Measurements from ENCODE around the gene SLC39A2.
A peak's percentile ranks its signal among the peaks of the same experiment; 100 is the strongest.
"Not testable (repeated sequence)": the region's sequence is repeated elsewhere in the genome, so short reads cannot be mapped to it uniquely, and the experiment has no call there.

The SLC39A2 gene

DNA sequence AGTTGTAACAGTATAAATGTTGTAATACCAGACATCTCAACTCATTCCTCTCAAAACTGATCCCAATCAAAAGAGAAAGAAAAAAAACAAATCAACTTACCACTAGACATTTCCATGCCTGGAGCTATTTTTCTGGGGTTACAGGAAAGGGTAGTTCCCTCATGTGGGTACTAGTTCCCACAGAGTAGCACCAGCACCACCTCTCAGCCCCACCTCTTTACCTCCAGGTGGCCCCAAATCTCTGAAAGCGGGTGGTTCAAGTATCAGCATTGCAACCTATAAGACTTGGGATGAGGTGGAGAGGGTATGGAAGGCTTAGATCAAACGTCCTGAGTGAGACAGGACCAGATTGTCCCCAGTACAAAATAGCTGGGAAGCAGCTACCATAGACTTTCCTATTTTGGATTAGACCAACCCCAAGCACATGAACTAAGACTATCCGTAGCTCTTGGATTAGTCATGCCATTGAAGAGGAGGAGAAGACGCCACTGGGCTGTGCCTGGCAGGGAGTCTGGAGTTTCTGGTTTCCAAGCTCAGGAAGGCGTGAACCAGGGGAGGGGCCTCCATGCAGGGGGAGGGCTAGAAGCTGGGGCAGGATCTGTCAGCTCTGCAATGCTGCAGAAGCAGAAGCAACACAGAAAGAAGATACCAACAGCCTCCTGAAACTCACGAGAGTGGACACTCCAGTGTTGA lies at the start of gene SLC39A2:
TSS of gene SLC39A2 (plus strand) at position 620 of the 693 bp plus-strand sequence. CDS start 154 bp downstream, outside the sequence.
- peak; percentile 74 for DNase-seq (ENCODE audit: low read depth)

DNA sequence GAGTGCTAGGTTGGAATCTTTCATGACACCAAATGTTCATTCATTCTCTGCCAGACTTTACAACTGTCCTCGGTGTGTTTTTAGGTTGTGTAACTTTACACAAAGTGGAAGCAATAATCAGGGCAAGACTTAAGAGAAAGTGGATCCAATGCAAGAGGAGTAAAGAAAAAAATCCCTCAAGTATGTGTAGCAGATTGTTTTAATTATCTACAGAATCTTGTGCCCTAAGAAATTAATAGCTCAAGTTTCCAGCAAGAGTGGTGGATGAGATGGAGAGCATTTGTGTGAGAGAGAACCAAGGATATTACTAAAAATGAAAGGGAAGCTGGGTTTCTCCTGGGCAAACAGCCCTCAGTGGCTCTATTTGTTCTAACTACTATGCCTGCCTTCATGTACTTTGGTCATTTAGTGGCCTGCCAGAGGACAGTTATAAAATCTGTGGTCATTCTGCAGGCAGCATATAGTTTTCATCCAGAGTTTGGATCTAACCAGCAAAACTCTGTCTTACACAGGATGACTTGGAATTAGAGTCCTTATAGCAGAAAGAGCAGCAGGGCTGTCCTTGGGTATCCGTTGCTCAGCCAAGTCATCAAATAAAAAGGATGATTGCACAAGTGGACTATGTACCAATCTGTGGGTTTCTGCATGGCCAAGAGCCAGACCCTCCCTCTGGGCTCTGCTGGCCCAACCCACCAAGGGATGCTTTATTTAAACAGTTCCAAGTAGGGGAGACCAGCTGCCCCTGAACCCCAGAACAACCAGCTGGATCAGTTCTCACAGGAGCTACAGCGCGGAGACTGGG lies 44.2 kb upstream of the SLC39A2 start, which contains the start of gene RNASE2:
TSS of gene RNASE2 (plus strand) at position 752 of the 802 bp plus-strand sequence. CDS start 285 bp downstream, outside the sequence.
- peak; percentile 69 for DNase-seq (ENCODE audit: low read depth)

GRCh38 chr14:20955538-20955873 lies 43.6 kb upstream of the SLC39A2 start:
- DNase-seq (ENCODE audit: low read depth), result not testable (repeated sequence)

GRCh38 chr14:20956376-20956976 lies 42.6 kb upstream of the SLC39A2 start:
- no peak for DNase-seq (ENCODE audit: low read depth)

DNA sequence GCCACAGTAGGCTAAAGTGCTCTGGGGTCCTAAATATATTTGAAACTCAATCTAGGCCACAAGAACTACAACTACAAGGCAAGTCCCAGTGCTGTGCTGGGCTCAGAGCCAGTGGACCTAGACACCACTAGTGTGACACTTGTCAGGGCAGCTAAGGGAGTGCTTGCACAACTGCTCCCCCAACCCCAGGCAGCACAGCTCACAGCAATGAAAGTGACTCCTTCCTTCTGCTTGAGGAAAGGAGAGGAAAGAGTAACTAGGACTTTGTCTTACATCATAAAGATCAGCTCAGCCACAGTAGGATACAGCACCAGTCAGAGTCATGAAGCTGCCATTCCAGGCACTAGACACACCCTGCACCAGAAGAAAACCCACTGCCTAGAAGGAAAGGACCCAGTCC lies 40.1 kb upstream of the SLC39A2 start:
- DNase-seq (ENCODE audit: low read depth), result not testable (repeated sequence)

GRCh38 chr14:20969336-20969735 lies 29.8 kb upstream of the SLC39A2 start:
- DNase-seq (ENCODE audit: low read depth), result no peak

- no peak for DNase-seq (ENCODE audit: low read depth)
These were observed 28.5 kb upstream of the SLC39A2 start for GRCh38 chr14:20970647-20970982.

- peak; percentile 75 for DNase-seq (ENCODE audit: low read depth)
These were observed 27.9 kb upstream of the SLC39A2 start for GRCh38 chr14:20970983-20971704.

GRCh38 chr14:20971705-20972021 lies 27.4 kb upstream of the SLC39A2 start:
- no peak for DNase-seq (ENCODE audit: low read depth)

DNA sequence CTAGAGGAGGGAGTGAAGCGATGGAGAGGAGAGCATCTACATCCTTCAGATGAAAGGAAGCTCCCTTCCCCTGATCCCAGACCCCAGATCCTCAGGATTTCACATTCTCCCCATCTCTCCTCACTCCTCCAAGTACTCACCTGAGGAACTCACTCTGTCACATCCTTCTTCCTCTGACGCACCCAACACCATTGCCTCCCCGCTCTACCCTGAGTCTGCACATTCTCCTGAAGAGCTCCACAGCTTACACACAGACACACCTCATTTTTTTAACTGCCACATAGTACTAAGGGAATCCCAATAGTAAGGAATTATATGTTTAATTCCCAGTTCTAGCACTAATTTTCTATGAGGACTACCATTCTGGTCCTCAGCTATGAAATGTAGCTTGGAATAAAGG lies 25.6 kb upstream of the SLC39A2 start:
- DNase-seq (ENCODE audit: low read depth), result no peak

GRCh38 chr14:20976291-20976690 lies 22.8 kb upstream of the SLC39A2 start:
- no peak for DNase-seq (ENCODE audit: low read depth)

DNA sequence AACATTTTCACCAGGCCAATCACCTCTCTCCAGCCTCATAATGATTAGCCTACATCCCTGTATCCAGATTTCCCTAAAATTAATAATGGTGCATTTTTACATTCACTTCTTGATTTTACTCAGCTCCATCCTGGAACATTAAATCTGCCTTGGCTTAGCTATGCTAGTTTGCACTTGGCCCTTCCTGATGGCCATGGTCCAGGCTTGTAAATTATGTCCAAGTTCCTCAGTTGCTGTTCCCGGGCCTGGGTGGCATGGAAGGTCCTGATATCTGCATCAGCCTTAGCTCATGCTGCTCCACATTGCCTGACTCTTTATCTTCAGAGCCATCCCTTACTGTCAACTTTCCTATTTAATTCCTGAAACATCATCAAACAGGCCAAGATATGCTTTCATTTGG lies 20.4 kb upstream of the SLC39A2 start:
- DNase-seq (ENCODE audit: low read depth), result no peak

DNA sequence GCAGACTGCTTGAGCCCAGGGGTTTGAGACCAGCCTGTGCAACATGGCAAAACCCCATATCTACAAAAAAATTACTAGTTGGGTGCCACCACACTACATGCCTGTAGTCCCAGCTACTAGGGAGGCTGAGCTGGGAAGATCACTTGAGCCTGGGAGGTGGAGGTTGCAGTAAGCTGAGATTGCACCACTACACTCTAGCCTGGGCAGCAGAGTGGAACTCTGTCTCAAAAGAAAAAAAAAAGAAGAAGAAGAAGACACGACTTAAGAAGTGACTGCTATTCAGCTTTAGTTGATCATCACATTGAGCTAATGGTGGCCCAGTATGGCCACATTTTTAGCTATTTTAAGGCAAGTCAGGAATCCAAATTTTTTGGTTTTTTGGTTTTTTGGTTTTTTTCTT lies 18.2 kb upstream of the SLC39A2 start:
- DNase-seq (ENCODE audit: low read depth), result no peak

GRCh38 chr14:20982646-20983369 lies 16.3 kb upstream of the SLC39A2 start:
- no peak for DNase-seq (ENCODE audit: low read depth)

GRCh38 chr14:20985650-20986049 lies 13.4 kb upstream of the SLC39A2 start:
- DNase-seq (ENCODE audit: low read depth), result not testable (repeated sequence)

GRCh38 chr14:20986811-20987210 lies 12.3 kb upstream of the SLC39A2 start:
- DNase-seq (ENCODE audit: low read depth), result peak; percentile 90

DNA sequence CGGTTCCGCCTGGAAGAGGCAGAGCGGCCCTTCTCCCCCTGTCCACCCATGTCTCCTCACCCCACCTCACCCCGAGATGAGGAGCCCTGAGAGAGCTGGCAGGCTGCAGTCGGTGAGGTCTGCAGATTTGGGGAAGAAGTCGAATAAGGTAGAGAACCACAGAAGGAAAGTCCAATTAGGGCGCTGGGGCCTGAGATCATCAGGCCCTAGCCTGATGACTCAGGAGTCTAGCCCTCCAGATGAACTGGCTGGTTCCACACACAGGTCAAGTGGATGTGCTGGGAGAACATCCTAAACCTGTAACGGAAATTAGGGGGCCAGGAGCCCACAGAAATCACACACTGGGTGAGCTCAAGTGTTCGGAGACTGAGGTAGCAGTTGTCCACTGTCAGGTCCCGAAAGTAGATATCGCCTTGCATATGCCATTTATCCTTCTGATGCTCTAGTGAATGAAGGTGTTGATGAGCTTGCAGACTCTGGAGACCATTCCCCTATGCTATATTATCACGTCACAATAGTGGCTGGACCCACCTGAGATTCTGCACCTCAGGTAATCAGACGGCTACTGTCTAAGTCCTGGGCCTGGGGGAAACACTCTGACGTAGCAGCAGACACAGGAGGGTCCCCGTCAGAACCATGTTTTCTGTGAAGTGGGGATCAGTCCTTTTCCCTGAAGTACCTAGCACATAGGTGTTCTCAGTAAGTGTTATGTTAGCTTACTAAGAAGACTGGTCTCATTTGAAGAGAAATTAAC lies 10.2 kb upstream of the SLC39A2 start:
- no peak for DNase-seq (ENCODE audit: low read depth)

- DNase-seq (ENCODE audit: low read depth), result no peak
These were observed 9.7 kb upstream of the SLC39A2 start for GRCh38 chr14:20989471-20989786.

- DNase-seq (ENCODE audit: low read depth), result peak; percentile 98
These were observed 9.1 kb upstream of the SLC39A2 start, which contains the start of gene METTL17 for GRCh38 chr14:20989787-20990600. Gene METTL17, plus strand, starts transcription at chr14:20989980. Its CDS starts 23 bp downstream, at chr14:20990003.

GRCh38 chr14:20996521-20996920 lies 2.6 kb upstream of the SLC39A2 start:
- no peak for DNase-seq (ENCODE audit: low read depth)

Measured in fibroblast of gingiva (primary cell).